ENCODE results near the gene CELF2.

GRCh38 chr10:11115337-11115736 is 97.7 kb downstream of the CELF2 start:
- TF ChIP-seq CTCF (IDR thresholded peaks at IDR 0.05): no peak
- no peak for TF ChIP-seq POLR2A (IDR thresholded peaks at IDR 0.05)

All from body of pancreas (tissue), 4 donors.